Measurements from ENCODE around the gene BLCAP.
"Not testable (repeated sequence)": the region's sequence is repeated elsewhere in the genome, so short reads cannot be mapped to it uniquely, and the experiment has no call there.

Gene BLCAP

DNA sequence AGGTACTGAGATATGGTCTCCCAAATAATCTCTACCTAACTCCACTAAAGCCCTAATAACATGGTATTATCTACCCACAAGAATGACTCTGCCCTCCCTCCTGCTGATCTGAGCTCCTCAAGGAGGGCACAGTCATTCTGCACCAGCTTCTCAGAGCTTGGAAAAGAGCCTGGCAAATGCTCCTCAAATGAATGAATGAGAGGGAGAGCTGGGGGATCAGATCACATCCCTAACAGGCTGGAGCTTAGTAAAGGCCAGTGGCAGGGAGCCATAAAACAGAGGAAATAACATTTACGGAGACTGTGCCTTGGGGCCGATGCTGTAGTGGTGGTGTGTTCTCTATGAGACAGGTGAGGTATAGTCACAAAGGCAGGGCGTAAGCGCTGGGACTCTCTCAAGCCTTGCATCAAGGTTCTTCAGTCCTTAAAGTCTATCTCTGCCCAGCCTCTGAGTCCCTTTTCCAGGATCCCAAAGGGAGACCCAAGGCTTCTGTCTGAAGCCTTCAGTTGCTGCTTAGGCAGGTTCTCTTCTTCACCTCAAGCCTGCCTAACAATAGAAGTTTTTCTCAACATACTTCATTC is 13.8 kb downstream of the BLCAP start:
- DNase-seq, result no peak

DNA sequence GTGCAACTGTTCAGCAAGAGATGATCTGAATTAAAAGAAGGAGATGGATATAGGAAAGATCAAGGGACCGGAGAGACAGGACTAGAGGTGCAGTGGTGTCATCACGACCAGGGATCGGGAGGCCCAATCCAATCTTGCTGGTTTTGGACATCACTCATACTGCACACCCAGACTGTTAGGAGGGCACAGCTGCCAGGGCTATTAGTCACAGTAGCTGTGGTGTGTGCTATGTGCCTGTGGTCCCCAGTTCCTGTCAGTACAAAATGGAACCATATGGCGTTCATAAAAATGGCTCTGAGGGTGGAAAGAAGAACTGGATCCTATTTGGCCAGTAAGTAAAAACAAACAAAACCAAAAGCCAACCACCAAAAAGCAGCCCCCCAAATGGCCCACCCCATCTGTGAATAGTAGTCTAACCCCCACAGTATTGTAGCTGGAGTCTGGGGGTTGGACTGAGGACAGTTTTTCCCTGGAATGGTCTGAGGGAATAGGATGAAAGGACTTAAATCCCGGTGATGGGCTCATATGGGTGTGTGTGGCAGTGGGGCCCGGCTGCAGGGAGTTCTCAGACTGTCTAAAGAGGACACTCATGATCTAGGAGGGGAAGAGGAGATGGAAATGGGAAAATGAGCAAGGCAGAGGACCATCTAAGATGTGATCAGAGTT is 15.9 kb downstream of the BLCAP start:
- no peak for DNase-seq

DNA sequence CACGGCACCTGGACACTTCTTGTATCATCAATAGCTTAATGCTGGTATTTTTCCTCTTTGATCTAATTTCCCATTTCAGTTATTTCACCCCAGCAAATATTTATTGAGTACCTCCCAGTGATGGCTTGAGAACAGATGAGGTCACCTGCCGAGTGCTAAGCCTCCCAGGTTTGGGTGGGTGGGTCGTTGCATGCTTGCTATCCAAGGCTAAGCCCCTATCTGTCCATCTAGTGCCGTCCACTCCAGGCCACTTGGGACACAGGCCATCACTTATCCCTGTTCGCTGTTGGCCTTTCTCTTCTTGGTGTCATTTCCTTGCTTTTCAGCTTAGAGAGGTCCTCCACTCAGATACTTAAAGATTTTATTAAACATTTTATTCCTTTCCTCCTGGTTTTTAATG is 17.4 kb downstream of the BLCAP start:
- DNase-seq, result no peak

DNA sequence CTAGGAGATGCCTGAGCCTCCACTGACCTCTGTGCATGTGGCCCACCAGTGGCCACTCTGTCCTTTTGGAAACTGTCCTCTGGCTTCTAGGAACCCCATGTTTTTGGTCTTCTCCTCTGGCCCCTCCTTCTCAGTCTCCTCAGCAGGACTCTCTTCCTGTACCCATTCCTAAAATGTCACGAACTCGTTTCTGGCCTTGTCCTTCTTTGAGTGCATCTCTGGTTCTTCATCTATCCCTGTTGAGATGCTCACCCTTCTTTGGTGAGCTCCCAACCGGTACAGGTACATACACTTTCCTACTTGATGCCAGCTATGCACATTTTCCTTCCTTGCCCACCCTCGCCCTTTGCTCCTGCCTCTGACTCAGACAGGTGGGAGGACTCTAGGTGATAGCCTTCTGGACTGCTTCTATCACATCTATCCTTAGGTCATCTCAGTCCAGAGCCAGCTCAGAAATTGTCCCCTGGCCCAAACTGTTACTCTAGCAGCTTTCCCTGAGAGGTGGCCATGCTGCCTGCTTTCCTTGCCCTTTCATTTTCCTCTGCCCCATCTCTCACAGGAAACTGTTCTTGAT is 21.4 kb downstream of the BLCAP start:
- no peak for DNase-seq

DNA sequence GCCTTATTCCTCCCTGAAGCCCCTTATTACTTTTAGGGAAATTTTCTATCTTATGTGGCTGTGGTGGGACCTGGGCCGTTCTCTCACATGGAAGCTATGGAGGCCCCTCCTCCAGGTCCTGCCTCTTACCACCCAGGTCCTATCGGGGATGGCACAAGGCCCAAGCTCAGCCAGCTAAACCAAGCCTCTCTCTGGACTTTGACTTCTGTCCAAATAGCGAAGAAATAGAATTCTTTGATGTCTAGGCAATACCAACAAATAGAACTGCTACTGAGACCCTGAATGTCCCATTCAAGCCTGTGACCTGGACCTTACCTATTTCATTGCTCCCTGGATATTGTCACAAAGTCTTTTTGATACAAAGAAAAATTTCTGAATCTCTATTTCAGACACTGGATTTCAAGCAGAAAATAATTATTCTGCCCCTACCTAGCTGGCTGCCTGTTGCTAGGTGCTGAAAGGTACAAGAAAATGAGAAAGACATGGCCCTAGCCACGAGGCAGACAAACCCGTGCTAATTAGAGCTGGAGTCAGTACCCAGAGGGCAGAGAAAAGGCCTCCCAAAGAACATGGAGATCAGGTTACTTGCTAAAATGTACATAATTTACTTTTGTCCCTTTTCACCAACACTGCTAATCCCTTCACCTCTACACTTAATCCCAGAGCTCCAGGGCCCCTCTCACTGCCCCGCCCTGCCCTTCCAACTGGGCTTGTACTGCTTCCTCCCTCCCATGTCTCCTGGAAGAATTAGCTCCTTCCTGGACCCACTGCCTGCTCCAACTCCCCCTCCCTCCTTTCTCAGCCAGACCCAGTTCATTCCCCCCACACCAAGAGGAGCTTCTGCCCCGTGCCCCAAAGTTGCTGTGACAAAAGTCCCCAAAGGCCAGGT is 22.2 kb downstream of the BLCAP start:
- DNase-seq, result no peak

DNA sequence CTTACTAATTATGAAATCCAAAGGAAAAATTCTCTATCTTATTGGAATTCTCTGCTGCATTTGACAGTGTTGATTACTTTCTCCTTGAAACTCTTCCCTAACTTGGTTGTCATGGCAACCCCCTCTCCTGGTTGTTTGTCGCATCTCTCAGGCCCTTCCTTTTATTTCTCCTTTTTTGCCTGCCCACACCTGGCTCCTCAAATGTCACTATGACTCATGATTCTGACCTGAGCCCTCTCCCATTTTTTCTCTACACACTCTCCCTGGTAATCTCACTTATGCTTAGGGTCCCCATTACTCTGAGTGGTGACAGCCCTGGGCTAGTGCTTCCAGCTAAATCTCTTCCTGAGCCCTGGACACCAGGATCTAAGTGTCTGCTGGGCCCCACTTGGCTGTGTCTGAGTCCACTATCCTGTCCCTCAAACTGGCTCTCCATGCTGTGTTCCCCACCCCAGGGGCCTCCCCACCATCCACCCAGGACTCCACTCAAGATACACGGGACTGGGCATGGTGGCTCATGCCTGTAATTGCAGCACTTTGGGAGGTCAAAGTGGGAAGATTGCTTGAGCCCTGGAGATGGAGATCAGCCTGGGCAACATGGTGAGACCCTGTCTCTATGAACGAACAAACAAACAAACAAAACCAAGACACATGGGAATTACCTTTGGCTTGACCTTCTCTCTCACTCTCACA is 23.1 kb downstream of the BLCAP start:
- no peak for DNase-seq

DNA sequence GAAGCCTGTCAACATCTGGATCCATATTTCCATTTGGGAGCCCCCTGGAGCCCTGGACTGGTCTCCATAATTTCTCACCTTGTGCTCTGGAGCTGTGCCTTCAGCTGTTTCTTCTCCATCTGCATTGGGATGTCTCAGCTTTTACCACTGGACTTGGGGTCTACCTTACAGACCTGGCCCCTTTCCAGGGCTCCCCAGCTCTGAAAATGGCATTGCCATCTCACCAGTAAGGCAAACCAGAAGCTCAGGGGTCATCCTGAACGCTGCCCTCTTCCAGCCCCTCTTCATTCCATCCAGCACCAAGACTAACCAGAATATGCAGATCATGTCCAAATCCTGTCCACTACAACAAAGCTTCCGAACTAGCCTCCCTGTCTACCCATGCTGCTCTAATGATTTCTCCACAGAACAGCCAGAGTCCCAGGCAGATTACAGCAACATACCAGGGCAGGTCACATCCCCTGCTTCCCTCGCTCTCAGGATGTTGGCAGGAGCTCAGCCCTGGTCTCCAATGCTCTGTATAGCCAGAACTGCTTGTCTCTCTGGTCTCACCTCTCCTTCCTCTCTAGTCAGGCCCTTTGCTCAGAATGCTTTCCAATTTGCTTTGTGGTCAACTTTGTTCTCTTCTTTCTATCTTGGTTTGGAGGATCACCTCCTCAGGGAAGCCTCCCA is 24.3 kb downstream of the BLCAP start:
- DNase-seq, result no peak

DNA sequence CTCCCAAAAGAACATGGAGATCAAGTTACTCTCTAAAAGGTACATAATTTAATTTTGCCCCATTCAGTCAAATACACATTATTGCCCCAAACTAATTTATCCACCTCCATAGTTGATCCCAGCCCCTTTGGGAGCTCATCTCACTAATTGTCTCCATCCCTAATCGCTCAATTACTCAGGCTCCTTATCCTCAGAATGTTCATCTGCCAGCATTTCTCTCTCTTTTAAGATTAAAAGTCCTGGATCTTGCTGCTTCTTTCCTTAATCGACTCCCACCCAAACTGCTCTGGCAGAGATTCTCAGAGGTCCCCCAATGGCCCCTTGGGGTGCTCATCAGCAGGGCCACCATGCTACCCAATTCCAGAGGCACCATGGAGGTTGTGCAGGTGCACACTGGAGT is 25.0 kb downstream of the BLCAP start:
- DNase-seq, result no peak

DNA sequence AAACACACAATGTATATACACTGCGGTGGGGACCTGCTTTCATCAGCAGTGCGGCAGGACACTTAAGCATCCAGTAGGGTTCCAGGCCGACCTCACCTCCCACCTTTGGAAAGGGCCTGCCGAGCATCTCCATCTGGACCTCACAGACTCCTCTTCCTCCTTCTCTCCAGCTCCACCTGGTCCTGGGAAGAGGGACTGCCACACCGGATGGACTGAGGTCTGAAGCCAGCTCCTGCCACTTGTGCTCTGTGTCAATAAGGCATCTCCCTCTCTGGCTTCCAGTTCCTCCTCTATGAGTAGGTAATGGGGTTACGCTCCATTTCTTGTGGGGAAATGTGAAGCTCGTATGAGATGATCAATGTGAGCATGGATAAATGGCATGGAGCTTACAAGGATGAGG is 25.7 kb downstream of the BLCAP start:
- no peak for DNase-seq

DNA sequence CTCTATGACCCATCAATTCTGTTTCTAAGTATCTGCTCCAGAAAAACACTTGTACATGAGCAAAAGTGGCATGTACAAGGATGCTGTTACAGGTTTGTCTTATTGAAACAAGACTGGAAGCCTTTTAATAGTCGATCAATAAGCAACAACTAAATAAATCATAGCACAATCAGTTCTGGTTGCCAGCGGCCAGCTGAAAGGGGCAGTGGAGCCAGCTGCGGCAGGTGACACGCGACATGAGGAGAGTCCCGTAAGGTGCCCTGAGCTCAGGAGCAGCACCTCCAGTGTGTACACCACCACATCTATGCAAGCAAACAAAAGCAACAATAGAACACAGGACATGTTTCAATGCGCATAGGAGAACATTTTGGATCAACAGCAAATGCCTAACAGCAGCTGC is 27.4 kb downstream of the BLCAP start:
- no peak for DNase-seq

DNA sequence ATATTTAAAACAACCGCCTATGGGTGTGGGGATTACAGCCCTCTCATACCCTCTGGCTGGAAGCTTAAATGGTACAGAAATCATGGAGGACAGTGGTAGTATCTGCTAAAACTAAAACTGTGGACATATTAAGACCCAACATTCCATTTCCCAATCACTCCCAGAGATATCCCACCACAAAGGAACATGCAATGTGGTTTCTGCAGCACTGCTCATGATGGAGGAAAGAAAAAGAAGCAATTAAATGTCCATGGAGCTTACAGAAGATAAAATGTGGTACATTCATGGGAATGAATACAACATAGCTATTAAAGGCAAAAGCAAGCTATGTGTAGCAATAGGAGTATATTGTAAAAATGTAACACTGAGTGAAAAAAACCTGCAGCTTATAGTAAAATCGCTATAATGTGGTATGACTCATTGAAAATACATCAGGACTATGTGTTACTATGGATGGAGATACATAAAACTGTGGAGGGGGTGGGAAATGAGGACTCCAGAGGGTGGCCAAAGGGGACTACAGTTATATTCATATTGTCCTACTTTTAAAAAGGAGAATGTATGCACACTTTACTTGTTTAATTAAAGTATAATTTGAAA is 29.5 kb downstream of the BLCAP start:
- no peak for DNase-seq

DNA sequence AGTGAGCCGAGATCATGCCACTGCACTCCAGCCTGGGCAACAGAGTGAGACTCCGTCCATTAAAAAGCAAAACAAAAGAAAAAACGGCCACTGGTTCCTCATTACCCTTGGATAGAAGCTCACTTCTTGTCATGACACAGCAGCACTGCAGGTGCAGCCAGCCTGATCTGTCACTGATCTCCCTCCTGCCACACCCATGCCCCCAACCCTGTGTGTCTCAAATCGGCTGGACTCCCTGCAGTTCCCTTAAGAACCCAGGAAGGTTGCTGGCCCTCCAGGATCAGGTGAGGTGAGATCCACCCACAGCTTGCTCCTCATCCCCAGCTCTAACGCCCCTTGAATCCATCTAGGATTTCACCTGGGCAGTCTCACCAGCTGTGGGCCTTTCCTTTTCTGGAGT is 32.9 kb downstream of the BLCAP start:
- DNase-seq, result no peak

DNA sequence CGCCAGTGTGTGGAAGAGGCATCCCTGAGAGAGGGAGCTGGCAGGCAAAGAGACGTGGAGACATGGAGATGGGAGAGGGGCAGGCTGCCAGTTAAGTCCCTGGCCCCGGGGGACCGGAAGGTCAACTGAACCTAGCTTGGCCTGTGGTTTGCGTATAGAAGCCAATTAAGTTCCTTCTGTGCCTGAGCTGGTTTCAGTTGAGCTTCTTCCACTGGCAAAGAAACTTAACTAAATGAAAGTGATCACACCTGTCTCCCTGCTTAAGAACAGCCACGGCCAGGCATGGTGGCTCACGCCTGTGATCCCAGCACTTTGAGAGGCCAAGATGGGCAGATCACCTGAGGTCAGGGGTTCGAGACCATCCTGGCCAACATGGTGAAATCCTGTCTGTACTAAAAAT is 33.4 kb downstream of the BLCAP start:
- no peak for DNase-seq

DNA sequence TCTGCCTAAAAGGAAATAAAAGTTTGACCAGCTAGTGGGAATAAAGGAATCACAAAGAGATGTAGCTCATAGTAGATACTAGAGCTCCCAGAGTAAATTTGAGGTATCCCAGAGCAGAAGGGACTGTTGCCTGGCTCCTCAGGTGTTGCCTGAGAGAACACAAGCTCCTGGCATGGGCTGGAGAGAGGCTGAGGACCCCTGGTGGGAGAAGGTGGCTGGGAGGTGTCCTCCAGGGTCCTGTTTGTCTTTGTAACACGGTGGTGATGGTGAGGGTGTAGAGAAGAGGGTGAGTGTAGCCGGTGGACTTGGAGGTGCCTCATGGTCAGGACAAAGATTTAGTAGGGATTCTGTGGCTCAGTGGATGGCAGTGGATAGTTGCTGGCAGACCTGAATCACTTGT is 34.7 kb downstream of the BLCAP start:
- DNase-seq, result no peak

DNA sequence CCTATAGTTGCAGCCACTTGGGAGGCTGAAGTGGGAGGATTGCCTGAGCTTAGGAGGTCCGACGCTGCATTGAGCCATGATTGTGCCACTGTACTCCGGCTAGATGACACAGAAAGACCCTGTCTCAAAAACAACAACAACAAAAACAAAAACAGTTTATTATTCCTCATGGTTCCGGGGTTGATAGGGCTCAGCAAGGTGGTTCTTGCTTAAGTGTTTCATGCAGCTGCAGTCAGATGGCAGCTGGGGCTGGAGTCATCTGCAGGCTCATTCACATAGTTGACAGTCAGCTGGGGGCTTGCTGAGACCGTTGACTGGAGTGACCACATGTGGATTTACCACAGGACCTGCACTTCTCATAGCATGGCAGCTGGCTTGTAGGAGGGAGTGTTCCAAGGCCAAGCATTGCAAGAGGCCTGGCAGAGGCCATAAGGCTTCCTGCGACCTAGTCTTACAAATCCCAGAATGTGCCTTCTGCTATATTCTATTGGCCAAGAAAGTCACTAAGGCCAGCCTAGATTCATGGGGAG is 35.5 kb downstream of the BLCAP start:
- DNase-seq, result no peak

DNA sequence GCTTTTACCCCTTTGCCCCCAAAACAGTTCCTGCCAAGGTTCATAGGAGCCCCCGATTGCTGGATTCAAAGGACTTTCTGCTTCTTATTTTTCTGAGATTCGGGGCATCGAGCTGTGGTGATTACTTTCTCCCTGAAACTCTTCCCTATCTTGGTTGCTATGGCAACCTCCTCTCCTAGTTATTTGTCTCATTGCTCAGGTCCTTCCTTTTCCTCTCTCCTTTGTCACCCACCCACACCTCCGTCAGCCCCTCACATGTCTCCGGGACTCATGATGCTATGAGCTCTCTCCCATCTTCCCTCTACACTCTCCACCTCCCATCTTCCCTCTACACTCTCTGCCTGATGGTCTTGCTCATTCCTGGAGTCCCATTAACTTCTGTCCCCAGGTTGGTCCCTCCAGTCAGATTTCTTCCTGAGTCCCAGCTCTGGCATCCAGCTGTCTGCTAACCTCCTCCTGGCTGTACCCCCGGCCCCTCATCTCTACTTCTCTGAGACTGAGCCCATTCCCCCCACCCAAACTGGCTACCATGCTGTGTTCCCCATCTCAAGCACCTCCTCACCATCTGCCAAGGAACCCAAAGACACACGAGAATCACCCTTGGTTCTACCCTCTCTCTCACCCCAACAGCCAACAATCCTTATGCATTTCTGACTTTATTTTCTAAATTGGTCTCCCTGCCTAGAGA is 36.9 kb downstream of the BLCAP start:
- DNase-seq, result no peak

DNA sequence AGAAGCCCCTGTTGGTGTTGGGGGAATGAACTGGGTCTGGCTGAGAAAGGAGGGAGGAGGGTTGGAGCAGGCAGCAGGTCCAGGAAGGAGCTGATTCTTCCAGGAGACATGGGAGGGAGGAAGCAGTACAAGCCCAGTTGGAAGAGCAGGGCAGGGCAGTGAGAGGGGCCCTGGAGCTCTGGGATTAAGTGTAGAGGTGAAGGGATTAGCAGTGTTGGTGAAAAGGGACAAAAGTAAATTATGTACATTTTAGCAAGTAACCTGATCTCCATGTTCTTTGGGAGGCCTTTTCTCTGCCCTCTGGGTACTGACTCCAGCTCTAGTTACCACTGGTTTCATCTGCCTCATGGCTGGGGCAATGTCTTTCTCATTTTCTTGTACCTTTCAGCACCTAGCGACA is 41.5 kb downstream of the BLCAP start:
- DNase-seq, result not testable (repeated sequence)

DNA sequence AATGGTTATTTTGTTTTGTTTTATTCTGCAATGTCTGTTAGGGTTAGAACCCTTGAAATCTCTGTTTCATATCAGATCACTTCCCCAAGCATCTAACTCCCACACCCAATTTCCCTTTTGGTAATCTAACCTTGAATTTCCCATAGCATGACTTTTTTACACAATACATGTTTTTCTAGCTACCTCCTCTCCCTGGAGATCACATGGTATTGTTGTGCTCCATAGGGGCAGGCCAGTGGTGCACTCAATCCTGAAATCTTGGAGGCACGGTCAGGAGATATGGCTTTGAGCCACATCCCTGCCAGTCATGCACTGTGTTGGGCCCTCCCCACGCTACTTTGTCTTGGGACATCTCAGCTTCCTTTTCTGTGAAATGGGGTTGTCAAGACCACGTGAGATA is 43.3 kb downstream of the BLCAP start:
- DNase-seq, result no peak

DNA sequence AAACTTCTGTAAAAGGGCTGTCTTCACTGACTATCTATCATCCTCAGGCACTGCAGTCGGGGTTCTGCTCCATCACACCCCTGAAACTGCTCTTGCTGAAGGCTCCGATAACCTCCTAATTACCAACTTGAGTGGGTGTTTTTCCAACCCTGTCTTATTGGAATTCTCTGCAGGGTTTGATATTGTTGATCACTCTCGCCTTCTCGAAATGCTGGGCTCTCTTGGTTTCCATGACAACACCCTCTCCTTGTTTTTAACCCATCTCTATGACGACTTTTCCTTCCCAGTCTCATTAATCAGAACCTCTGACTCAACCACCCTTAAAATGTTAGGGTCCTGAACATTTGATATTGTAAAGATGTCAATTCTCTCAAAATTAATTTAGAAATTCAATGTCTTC is 46.1 kb downstream of the BLCAP start:
- no peak for DNase-seq

DNA sequence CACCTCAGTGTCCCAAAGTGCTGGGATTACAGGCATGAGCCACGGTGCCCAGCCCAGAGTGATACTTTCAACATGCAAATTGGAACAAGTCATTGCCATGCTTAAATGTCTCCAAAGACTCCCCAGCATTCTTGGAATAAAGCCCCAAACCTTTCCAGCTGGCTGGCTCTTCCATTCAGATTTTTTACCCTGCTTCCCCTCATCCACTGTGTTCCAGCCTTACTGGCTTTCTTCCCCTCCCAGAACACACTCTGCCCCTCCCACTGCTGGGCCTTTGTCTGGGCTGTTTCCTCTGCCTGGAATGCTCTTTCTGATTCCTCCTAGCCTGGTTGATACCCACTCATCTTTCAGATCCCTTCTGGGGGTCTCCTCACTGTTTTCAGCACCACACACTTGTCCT is 46.8 kb downstream of the BLCAP start:
- no peak for DNase-seq

Measured in stimulated activated CD4-positive, alpha-beta T cell treated with anti-CD3 and anti-CD28 coated beads, Interleukin-2, amount 100 ng/mL, for 48 hours (primary cell).